DND-41 (cell line): ENCODE results near the gene CYP27B1.

Experiments
- CTCF ChIP-seq: IDR thresholded peaks from 2 replicates; pipeline ENCODE4 v1.5.1; 2012; ENCODE audit warnings: borderline replicate concordance, low read length, moderate library complexity, mild to moderate bottlenecking; ENCODE audit not compliant: poor library complexity, severe bottlenecking; ENCODE audit errors: extremely low read depth
- EZH2 ChIP-seq: IDR thresholded peaks from 3 replicates; pipeline ENCODE4 v1.6.1; 2012; ENCODE audit warnings: borderline replicate concordance, low read depth, mild to moderate bottlenecking, moderate library complexity, low read length, inconsistent platforms; ENCODE audit not compliant: severe bottlenecking

- TF ChIP-seq CTCF (no peak), EZH2 (no peak)
These were observed 9.1 kb downstream of the CYP27B1 start for GRCh38 chr12:57757771-57758170.
